ENCODE data around the gene VASP. TPM values are rescaled to one million over a fixed set of nuclear protein-coding genes. Genes with fewer than 3 reads are reported as not detected.

Gene VASP
- total and polyA plus RNA-seq, 2 of the 13 experiments (the other 11 are each of a cell fraction or from before 2014, with no cell fraction given), result 41.8 to 67.1 TPM

DNA sequence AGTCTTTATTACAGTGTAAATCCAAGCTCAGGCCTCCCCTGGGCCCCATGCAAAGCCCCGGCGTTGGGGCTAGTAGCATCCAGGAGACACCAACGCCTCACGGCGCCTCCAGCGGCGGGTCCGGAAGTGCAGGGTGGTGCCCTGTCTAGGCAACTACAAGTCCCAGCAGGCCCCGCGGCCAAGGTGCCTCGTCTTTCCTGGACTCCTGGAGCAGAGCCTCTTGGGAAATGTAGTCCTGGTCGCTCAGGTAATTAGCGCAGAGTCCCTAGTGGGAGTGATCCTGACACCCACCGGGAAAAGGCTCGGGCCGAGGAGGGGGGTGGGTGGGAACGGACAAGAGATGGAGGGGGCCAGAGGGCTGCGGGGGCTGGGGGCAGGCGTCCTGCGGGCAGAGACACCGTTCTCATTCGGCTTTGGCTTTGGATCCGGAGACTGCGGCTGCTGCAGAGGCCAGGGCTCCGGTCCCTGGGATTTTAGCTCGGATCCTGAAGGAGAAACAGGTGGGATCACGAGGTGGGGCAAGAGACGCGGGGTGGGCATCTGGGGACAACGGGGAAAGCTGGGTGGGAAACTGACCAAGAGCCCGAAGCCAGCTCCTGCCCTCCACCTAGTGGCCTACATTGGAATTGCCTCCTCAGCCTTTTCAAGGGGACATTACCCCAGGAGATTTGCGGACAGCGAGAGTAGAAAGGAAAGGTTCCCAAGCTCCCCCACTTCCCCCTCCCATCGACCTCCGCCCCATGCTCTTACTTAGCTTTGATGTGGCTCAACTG is 21.8 kb upstream of the VASP start (continued):
- TF ChIP-seq, protein P1, sequence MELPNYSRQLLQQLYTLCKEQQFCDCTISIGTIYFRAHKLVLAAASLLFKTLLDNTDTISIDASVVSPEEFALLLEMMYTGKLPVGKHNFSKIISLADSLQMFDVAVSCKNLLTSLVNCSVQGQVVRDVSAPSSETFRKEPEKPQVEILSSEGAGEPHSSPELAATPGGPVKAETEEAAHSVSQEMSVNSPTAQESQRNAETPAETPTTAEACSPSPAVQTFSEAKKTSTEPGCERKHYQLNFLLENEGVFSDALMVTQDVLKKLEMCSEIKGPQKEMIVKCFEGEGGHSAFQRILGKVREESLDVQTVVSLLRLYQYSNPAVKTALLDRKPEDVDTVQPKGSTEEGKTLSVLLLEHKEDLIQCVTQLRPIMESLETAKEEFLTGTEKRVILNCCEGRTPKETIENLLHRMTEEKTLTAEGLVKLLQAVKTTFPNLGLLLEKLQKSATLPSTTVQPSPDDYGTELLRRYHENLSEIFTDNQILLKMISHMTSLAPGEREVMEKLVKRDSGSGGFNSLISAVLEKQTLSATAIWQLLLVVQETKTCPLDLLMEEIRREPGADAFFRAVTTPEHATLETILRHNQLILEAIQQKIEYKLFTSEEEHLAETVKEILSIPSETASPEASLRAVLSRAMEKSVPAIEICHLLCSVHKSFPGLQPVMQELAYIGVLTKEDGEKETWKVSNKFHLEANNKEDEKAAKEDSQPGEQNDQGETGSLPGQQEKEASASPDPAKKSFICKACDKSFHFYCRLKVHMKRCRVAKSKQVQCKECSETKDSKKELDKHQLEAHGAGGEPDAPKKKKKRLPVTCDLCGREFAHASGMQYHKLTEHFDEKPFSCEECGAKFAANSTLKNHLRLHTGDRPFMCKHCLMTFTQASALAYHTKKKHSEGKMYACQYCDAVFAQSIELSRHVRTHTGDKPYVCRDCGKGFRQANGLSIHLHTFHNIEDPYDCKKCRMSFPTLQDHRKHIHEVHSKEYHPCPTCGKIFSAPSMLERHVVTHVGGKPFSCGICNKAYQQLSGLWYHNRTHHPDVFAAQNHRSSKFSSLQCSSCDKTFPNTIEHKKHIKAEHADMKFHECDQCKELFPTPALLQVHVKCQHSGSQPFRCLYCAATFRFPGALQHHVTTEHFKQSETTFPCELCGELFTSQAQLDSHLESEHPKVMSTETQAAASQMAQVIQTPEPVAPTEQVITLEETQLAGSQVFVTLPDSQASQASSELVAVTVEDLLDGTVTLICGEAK (IDR thresholded peaks at IDR 0.05), result no peak
- TF ChIP-seq, protein P1 (CRISPR knock-in tag; IDR thresholded peaks at IDR 0.05), result no peak
- TF ChIP-seq RNF2 (conservative IDR thresholded peaks at IDR 0.05; ENCODE audit: low read depth) (no peak), ZSCAN12 (CRISPR knock-in tag; IDR thresholded peaks at IDR 0.05) (no peak), NCOR1 (IDR thresholded peaks at IDR 0.05; ENCODE audit: borderline replicate concordance, low read length) (no peak), ZNF589 (CRISPR knock-in tag; conservative IDR thresholded peaks at IDR 0.05) (no peak), ZNF614 (CRISPR knock-in tag; IDR thresholded peaks at IDR 0.05; ENCODE audit: borderline replicate concordance) (no peak), LCORL (IDR thresholded peaks at IDR 0.05) (no peak), LCORL (CRISPR knock-in tag; IDR thresholded peaks at IDR 0.05) (no peak), ZFAT (CRISPR knock-in tag; conservative IDR thresholded peaks at IDR 0.05) (no peak), REL (CRISPR knock-in tag; conservative IDR thresholded peaks at IDR 0.05) (no peak), RARG (CRISPR knock-in tag; IDR thresholded peaks at IDR 0.05; ENCODE audit: low read depth) (no peak), ZBTB20 (CRISPR knock-in tag; IDR thresholded peaks at IDR 0.05; ENCODE audit: borderline replicate concordance, low read depth) (no peak), SYNCRIP (IDR thresholded peaks at IDR 0.05; ENCODE audit: insufficient read depth, low read depth, low read length) (no peak), THAP11 (CRISPR knock-in tag; IDR thresholded peaks at IDR 0.05) (peak; percentile 98), ZNF782 (CRISPR knock-in tag; IDR thresholded peaks at IDR 0.05; ENCODE audit: borderline replicate concordance) (no peak)
- TF ChIP-seq, protein P2, sequence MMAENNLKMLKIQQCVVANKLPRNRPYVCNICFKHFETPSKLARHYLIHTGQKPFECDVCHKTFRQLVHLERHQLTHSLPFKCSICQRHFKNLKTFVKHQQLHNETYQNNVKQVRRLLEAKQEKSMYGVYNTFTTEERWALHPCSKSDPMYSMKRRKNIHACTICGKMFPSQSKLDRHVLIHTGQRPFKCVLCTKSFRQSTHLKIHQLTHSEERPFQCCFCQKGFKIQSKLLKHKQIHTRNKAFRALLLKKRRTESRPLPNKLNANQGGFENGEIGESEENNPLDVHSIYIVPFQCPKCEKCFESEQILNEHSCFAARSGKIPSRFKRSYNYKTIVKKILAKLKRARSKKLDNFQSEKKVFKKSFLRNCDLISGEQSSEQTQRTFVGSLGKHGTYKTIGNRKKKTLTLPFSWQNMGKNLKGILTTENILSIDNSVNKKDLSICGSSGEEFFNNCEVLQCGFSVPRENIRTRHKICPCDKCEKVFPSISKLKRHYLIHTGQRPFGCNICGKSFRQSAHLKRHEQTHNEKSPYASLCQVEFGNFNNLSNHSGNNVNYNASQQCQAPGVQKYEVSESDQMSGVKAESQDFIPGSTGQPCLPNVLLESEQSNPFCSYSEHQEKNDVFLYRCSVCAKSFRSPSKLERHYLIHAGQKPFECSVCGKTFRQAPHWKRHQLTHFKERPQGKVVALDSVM (CRISPR knock-in tag; IDR thresholded peaks at IDR 0.05), result peak; percentile 54
- TF ChIP-seq, protein P3, sequence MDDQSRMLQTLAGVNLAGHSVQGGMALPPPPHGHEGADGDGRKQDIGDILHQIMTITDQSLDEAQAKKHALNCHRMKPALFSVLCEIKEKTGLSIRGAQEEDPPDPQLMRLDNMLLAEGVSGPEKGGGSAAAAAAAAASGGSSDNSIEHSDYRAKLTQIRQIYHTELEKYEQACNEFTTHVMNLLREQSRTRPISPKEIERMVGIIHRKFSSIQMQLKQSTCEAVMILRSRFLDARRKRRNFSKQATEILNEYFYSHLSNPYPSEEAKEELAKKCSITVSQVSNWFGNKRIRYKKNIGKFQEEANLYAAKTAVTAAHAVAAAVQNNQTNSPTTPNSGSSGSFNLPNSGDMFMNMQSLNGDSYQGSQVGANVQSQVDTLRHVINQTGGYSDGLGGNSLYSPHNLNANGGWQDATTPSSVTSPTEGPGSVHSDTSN (CRISPR knock-in tag; IDR thresholded peaks at IDR 0.05; ENCODE audit: borderline replicate concordance), result no peak
